HEK293 (cell line): ENCODE measurements around the gene HOXC10.
A peak's percentile ranks its signal among the peaks of the same experiment; 100 is the strongest.

Experiments
- GLIS2 ChIP-seq: fragments of 450-650 bp; formaldehyde crosslinking; IDR thresholded peaks from 2 replicates; pipeline ENCODE4 v1.5.1; 2016; ENCODE audit warnings: missing biosample characterization, missing genetic modification characterization
- YY1 ChIP-seq: fragments of 450-650 bp; formaldehyde crosslinking; IDR thresholded peaks from 2 replicates; pipeline ENCODE4 v1.5.1; 2018; ENCODE audit warnings: missing biosample characterization, missing genetic modification characterization
- ZFP3 ChIP-seq: fragments of 450-650 bp; formaldehyde crosslinking; IDR thresholded peaks from 2 replicates; pipeline ENCODE4 v1.5.1; 2016; ENCODE audit warnings: low read depth, missing biosample characterization, missing genetic modification characterization
- ZFP41 ChIP-seq: fragments of 450-650 bp; formaldehyde crosslinking; IDR thresholded peaks from 2 replicates; pipeline ENCODE4 v1.5.1; 2016; ENCODE audit warnings: missing biosample characterization, missing genetic modification characterization, borderline replicate concordance
- ZNF132 ChIP-seq: fragments of 450-650 bp; formaldehyde crosslinking; IDR thresholded peaks from 2 replicates; pipeline ENCODE4 v1.5.1; 2017; ENCODE audit warnings: missing biosample characterization, missing genetic modification characterization, borderline replicate concordance
- ZNF140 ChIP-seq: fragments of 450-650 bp; formaldehyde crosslinking; IDR thresholded peaks from 2 replicates; pipeline ENCODE4 v1.5.1; 2016; ENCODE audit warnings: missing biosample characterization, missing genetic modification characterization
- ZNF16 ChIP-seq: fragments of 450-650 bp; formaldehyde crosslinking; IDR thresholded peaks from 2 replicates; pipeline ENCODE4 v1.5.1; 2016; ENCODE audit warnings: low read depth, missing biosample characterization, missing genetic modification characterization
- ZNF175 ChIP-seq: fragments of 450-650 bp; formaldehyde crosslinking; IDR thresholded peaks from 2 replicates; pipeline ENCODE4 v1.5.1; 2016; ENCODE audit warnings: missing biosample characterization, missing genetic modification characterization
- ZNF24 ChIP-seq: fragments of 450-650 bp; formaldehyde crosslinking; IDR thresholded peaks from 2 replicates; pipeline ENCODE4 v1.5.1; 2016; ENCODE audit warnings: missing biosample characterization, missing genetic modification characterization
- ZNF341 ChIP-seq: fragments of 450-650 bp; formaldehyde crosslinking; IDR thresholded peaks from 2 replicates; pipeline ENCODE4; 2016; ENCODE audit warnings: low read depth, missing biosample characterization, missing genetic modification characterization
- ZNF501 ChIP-seq: fragments of 450-650 bp; formaldehyde crosslinking; IDR thresholded peaks from 2 replicates; pipeline ENCODE4 v1.5.1; 2016; ENCODE audit warnings: missing biosample characterization, missing genetic modification characterization
- ZNF530 ChIP-seq: fragments of 450-650 bp; formaldehyde crosslinking; IDR thresholded peaks from 2 replicates; pipeline ENCODE4 v1.5.1; 2016; ENCODE audit warnings: low read depth, missing biosample characterization, missing genetic modification characterization
- ZNF548 ChIP-seq: fragments of 450-650 bp; formaldehyde crosslinking; IDR thresholded peaks from 2 replicates; pipeline ENCODE4 v1.5.1; 2016; ENCODE audit warnings: missing biosample characterization, missing genetic modification characterization
- ZNF610 ChIP-seq: fragments of 450-650 bp; formaldehyde crosslinking; IDR thresholded peaks from 2 replicates; pipeline ENCODE4 v1.5.1; 2016; ENCODE audit warnings: missing biosample characterization, missing genetic modification characterization, borderline replicate concordance
- ZNF629 ChIP-seq: fragments of 450-650 bp; formaldehyde crosslinking; IDR thresholded peaks from 2 replicates; pipeline ENCODE4 v1.5.1; 2017; ENCODE audit warnings: missing biosample characterization, missing genetic modification characterization
- ZNF664 ChIP-seq: fragments of 450-650 bp; formaldehyde crosslinking; IDR thresholded peaks from 2 replicates; pipeline ENCODE4 v1.5.1; 2016; ENCODE audit warnings: missing biosample characterization, missing genetic modification characterization
- ZNF670 ChIP-seq: fragments of 450-650 bp; formaldehyde crosslinking; IDR thresholded peaks from 2 replicates; pipeline ENCODE4 v1.5.1; 2016; ENCODE audit warnings: missing biosample characterization, missing genetic modification characterization, low read depth
- ZNF707 ChIP-seq: fragments of 450-650 bp; formaldehyde crosslinking; IDR thresholded peaks from 2 replicates; pipeline ENCODE4 v1.5.1; 2016; ENCODE audit warnings: missing biosample characterization, missing genetic modification characterization
- ZNF777 ChIP-seq: fragments of 450-650 bp; formaldehyde crosslinking; IDR thresholded peaks from 2 replicates; pipeline ENCODE4 v1.5.1; 2017; ENCODE audit warnings: missing biosample characterization, missing genetic modification characterization, borderline replicate concordance
- ZNF843 ChIP-seq: fragments of 450-650 bp; formaldehyde crosslinking; IDR thresholded peaks from 2 replicates; pipeline ENCODE4 v1.5.1; 2016; ENCODE audit warnings: missing biosample characterization, missing genetic modification characterization
- TF ChIP-seq, protein P1 (sequence below): fragments of 450-650 bp; formaldehyde crosslinking; IDR thresholded peaks from 2 replicates; pipeline ENCODE4; 2016; ENCODE audit warnings: missing biosample characterization, missing genetic modification characterization
- TF ChIP-seq, protein P2 (sequence below): fragments of 450-650 bp; formaldehyde crosslinking; IDR thresholded peaks from 2 replicates; pipeline ENCODE4 v1.5.1; 2016; ENCODE audit warnings: missing biosample characterization, missing genetic modification characterization
- TF ChIP-seq, protein P3 (sequence below): fragments of 450-650 bp; IDR thresholded peaks from 2 replicates; pipeline ENCODE4 v1.5.1; 2018; ENCODE audit warnings: missing biosample characterization, mild to moderate bottlenecking, missing genetic modification characterization
- TF ChIP-seq, protein P4 (sequence below): fragments of 450-650 bp; formaldehyde crosslinking; IDR thresholded peaks from 2 replicates; pipeline ENCODE4 v1.5.1; 2017; ENCODE audit warnings: missing biosample characterization, missing genetic modification characterization
- TF ChIP-seq, protein P5 (sequence below): fragments of 450-650 bp; formaldehyde crosslinking; IDR thresholded peaks from 2 replicates; pipeline ENCODE4 v1.5.1; 2017; ENCODE audit warnings: missing biosample characterization, missing genetic modification characterization
- TF ChIP-seq, protein P6 (sequence below): fragments of 450-650 bp; formaldehyde crosslinking; IDR thresholded peaks from 2 replicates; pipeline ENCODE4 v1.5.1; 2016; ENCODE audit warnings: missing biosample characterization, missing genetic modification characterization
- TF ChIP-seq, protein P7 (sequence below): fragments of 450-650 bp; formaldehyde crosslinking; IDR thresholded peaks from 2 replicates; pipeline ENCODE4 v1.5.1; 2016; ENCODE audit warnings: missing biosample characterization, missing genetic modification characterization

The HOXC10 gene

DNA sequence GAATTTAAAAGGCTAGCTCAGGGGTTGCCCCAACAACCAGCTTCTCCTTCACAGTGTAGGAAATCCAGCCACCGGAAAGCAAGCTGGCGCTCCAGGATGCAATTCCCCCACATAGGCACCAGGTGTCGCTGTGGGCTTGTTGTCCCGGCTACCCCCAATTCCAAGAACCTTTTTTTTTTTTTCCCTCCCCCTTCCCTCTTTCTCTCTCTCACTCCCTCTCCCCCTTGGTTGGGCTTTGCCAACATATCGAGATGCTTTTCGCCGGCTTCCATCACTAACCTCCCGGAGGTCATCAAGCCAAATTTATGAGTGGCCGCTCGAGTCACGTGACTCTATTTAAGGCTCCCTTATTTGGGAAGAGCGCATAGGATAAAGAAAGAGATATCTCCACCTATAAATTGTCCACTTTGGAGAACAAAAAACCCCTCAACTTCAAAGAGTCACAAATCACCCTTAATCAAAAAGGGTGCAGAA is 47.7 kb downstream of the HOXC10 start, which contains the start of gene HOXC5 (continued):
- TF ChIP-seq ZNF610 (tag by site-specific recombination), result peak; percentile 80
- TF ChIP-seq, protein P1, sequence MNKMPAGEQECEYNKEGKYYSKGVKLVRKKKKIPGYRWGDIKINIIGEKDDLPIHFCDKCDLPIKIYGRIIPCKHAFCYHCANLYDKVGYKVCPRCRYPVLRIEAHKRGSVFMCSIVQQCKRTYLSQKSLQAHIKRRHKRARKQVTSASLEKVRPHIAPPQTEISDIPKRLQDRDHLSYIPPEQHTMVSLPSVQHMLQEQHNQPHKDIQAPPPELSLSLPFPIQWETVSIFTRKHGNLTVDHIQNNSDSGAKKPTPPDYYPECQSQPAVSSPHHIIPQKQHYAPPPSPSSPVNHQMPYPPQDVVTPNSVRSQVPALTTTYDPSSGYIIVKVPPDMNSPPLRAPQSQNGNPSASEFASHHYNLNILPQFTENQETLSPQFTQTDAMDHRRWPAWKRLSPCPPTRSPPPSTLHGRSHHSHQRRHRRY (tag by site-specific recombination), result no peak
- 0 out of 2 replicates have a peak, but pooled peaks have one; percentile 7 for TF ChIP-seq ZNF664 (tag by site-specific recombination)
- TF ChIP-seq, protein P2, sequence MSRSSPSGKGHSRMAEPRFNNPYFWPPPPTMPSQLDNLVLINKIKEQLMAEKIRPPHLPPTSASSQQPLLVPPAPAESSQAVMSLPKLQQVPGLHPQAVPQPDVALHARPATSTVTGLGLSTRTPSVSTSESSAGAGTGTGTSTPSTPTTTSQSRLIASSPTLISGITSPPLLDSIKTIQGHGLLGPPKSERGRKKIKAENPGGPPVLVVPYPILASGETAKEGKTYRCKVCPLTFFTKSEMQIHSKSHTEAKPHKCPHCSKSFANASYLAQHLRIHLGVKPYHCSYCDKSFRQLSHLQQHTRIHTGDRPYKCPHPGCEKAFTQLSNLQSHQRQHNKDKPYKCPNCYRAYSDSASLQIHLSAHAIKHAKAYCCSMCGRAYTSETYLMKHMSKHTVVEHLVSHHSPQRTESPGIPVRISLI (tag by site-specific recombination), result peak; percentile 99
- no peak for TF ChIP-seq ZNF16 (tag by site-specific recombination)
- TF ChIP-seq ZNF777 (tag by site-specific recombination), result no peak
- TF ChIP-seq, protein P3, sequence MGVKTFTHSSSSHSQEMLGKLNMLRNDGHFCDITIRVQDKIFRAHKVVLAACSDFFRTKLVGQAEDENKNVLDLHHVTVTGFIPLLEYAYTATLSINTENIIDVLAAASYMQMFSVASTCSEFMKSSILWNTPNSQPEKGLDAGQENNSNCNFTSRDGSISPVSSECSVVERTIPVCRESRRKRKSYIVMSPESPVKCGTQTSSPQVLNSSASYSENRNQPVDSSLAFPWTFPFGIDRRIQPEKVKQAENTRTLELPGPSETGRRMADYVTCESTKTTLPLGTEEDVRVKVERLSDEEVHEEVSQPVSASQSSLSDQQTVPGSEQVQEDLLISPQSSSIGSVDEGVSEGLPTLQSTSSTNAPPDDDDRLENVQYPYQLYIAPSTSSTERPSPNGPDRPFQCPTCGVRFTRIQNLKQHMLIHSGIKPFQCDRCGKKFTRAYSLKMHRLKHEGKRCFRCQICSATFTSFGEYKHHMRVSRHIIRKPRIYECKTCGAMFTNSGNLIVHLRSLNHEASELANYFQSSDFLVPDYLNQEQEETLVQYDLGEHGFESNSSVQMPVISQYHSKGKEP (tag by site-specific recombination), result peak; percentile 33; the same call in 1 of the 2 replicates
- no peak for TF ChIP-seq ZNF175 (tag by site-specific recombination)
- TF ChIP-seq ZNF548 (tag by site-specific recombination), result no peak
- no peak for TF ChIP-seq ZFP41 (tag by site-specific recombination)
- no peak for TF ChIP-seq ZNF707 (tag by site-specific recombination)
- 0 out of 2 replicates have a peak, but pooled peaks have one; percentile 10 for TF ChIP-seq YY1 (tag by site-specific recombination)
- TF ChIP-seq ZNF629 (tag by site-specific recombination), result peak; percentile 92
- TF ChIP-seq, protein P4, sequence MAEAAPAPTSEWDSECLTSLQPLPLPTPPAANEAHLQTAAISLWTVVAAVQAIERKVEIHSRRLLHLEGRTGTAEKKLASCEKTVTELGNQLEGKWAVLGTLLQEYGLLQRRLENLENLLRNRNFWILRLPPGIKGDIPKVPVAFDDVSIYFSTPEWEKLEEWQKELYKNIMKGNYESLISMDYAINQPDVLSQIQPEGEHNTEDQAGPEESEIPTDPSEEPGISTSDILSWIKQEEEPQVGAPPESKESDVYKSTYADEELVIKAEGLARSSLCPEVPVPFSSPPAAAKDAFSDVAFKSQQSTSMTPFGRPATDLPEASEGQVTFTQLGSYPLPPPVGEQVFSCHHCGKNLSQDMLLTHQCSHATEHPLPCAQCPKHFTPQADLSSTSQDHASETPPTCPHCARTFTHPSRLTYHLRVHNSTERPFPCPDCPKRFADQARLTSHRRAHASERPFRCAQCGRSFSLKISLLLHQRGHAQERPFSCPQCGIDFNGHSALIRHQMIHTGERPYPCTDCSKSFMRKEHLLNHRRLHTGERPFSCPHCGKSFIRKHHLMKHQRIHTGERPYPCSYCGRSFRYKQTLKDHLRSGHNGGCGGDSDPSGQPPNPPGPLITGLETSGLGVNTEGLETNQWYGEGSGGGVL (tag by site-specific recombination), result peak; percentile 96
- TF ChIP-seq ZNF501 (tag by site-specific recombination), result peak; percentile 57; the same call in 1 of the 2 replicates
- TF ChIP-seq, protein P5, sequence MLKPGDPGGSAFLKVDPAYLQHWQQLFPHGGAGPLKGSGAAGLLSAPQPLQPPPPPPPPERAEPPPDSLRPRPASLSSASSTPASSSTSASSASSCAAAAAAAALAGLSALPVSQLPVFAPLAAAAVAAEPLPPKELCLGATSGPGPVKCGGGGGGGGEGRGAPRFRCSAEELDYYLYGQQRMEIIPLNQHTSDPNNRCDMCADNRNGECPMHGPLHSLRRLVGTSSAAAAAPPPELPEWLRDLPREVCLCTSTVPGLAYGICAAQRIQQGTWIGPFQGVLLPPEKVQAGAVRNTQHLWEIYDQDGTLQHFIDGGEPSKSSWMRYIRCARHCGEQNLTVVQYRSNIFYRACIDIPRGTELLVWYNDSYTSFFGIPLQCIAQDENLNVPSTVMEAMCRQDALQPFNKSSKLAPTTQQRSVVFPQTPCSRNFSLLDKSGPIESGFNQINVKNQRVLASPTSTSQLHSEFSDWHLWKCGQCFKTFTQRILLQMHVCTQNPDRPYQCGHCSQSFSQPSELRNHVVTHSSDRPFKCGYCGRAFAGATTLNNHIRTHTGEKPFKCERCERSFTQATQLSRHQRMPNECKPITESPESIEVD (tag by site-specific recombination), result peak; percentile 13; the same call in 1 of the 2 replicates
- no peak for TF ChIP-seq GLIS2
- TF ChIP-seq ZNF132 (tag by site-specific recombination), result no peak
- TF ChIP-seq, protein P6, sequence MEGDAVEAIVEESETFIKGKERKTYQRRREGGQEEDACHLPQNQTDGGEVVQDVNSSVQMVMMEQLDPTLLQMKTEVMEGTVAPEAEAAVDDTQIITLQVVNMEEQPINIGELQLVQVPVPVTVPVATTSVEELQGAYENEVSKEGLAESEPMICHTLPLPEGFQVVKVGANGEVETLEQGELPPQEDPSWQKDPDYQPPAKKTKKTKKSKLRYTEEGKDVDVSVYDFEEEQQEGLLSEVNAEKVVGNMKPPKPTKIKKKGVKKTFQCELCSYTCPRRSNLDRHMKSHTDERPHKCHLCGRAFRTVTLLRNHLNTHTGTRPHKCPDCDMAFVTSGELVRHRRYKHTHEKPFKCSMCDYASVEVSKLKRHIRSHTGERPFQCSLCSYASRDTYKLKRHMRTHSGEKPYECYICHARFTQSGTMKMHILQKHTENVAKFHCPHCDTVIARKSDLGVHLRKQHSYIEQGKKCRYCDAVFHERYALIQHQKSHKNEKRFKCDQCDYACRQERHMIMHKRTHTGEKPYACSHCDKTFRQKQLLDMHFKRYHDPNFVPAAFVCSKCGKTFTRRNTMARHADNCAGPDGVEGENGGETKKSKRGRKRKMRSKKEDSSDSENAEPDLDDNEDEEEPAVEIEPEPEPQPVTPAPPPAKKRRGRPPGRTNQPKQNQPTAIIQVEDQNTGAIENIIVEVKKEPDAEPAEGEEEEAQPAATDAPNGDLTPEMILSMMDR (tag by site-specific recombination), result peak; percentile 99
- TF ChIP-seq ZNF341 (tag by site-specific recombination), result peak; percentile 85
- TF ChIP-seq, protein P7, sequence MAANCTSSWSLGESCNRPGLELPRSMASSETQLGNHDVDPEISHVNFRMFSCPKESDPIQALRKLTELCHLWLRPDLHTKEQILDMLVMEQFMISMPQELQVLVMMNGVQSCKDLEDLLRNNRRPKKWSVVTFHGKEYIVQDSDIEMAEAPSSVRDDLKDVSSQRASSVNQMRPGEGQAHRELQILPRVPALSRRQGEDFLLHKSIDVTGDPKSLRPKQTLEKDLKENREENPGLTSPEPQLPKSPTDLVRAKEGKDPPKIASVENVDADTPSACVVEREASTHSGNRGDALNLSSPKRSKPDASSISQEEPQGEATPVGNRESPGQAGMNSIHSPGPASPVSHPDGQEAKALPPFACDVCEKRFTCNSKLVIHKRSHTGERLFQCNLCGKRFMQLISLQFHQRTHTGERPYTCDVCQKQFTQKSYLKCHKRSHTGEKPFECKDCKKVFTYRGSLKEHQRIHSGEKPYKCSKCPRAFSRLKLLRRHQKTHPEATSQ, result no peak
- TF ChIP-seq ZNF843 (tag by site-specific recombination), result peak; percentile 74
- TF ChIP-seq ZNF530 (tag by site-specific recombination), result no peak
- no peak for TF ChIP-seq ZNF670 (tag by site-specific recombination)
- peak; percentile 8; the same call in 1 of the 2 replicates for TF ChIP-seq ZFP3 (tag by site-specific recombination)
- TF ChIP-seq ZNF140 (tag by site-specific recombination), result no peak; the same call in 1 of the 2 replicates
- peak; percentile 94 for TF ChIP-seq ZNF24 (tag by site-specific recombination)
